Peyer's patch (tissue), 4 donors: ENCODE data around the gene C4orf50. TPM values are rescaled to one million over a fixed set of nuclear protein-coding genes. Genes with fewer than 3 reads are reported as not detected.

ENCODE experiments used
- DNase-seq, 3 donors: peaks; one replicate each; pipeline ENCODE4 v3.0.0-alpha.2; 2017 to 2019
- H3K27ac ChIP-seq, 4 donors: fragments of 200-600 bp; sonication (generic); one replicate each; pipeline ENCODE4 v1.5.1; 2016 to 2019
- H3K27me3 ChIP-seq, 2 donors: fragments of 200-600 bp; sonication (generic); one replicate each; pipeline ENCODE4 v1.5.1; 2019
- H3K36me3 ChIP-seq, 3 donors: fragments of 200-600 bp; sonication (generic); one replicate each; pipeline ENCODE4 v1.5.1; 2016 to 2019
- H3K4me1 ChIP-seq, 4 donors: fragments of 200-600 bp; sonication (generic); one replicate each; pipeline ENCODE4 v1.5.1; 2016 to 2019
- H3K4me3 ChIP-seq, 4 donors: fragments of 200-600 bp; sonication (generic); 1 replicate in 3 of 4; 2 replicates in 1 of 4; pipeline ENCODE4 v1.5.1; 2016 to 2019; ENCODE audit warnings: mild to moderate bottlenecking in 1 of 4
- H3K9me3 ChIP-seq, 4 donors: fragments of 200-600 bp; sonication (generic); one replicate each; pipeline ENCODE4 v1.5.1; 2016 to 2019; ENCODE audit warnings: mild to moderate bottlenecking in 1 of 4
- CTCF ChIP-seq, 6 experiments: fragments of 450-650 bp in 4 of 6; fragments of 200-600 bp in 2 of 6; sonication (generic) in 1 of 6; IDR thresholded peaks; one replicate each; pipeline ENCODE4 v1.5.1; 2017 to 2019; ENCODE audit warnings: antibody characterized with exemption in 6 of 6, mild to moderate bottlenecking in 3 of 6, moderate library complexity in 1 of 6
- POLR2A ChIP-seq, 2 donors: fragments of 450-650 bp; IDR thresholded peaks; one replicate each; pipeline ENCODE4 v1.5.1; 2017; ENCODE audit warnings: antibody characterized with exemption in 2 of 2, mild to moderate bottlenecking in 2 of 2, moderate library complexity in 2 of 2
- small RNA-seq, 2 donors: library from RNA; depleted of rRNA; stranded (forward); fragments of <200 nt; gene quantifications; one replicate each; pipeline ENCODE3, GENCODE V24; 2016
- total RNA-seq, 4 donors: library from RNA; depleted of rRNA; stranded (reverse); fragments of >200 nt; gene quantifications; one replicate each; pipeline ENCODE4 v1.1.0, GENCODE V29; 2016

Gene C4orf50
- total RNA-seq, 4 donors from 2014 or later: 0.19 to 0.83 (median 0.40) TPM; not detected in 1

- TF ChIP-seq POLR2A (IDR thresholded peaks at IDR 0.05): no peak
- TF ChIP-seq CTCF (IDR thresholded peaks at IDR 0.05): no peak
- H3K27ac ChIP-seq: no peak overlapping the region
- H3K9me3 ChIP-seq: no peaks in the 10 kb centered on the region
- no peak for DNase-seq
- H3K4me3 ChIP-seq: no peak overlapping the region
- H3K36me3 ChIP-seq: no peaks in the 10 kb centered on the region
- no peaks in the 10 kb centered on the region for H3K4me1 ChIP-seq
- no peaks in the 10 kb centered on the region for H3K27me3 ChIP-seq
Observed at GRCh38 chr4:5852523-5853202, 165.6 kb downstream of the C4orf50 start.

DNA sequence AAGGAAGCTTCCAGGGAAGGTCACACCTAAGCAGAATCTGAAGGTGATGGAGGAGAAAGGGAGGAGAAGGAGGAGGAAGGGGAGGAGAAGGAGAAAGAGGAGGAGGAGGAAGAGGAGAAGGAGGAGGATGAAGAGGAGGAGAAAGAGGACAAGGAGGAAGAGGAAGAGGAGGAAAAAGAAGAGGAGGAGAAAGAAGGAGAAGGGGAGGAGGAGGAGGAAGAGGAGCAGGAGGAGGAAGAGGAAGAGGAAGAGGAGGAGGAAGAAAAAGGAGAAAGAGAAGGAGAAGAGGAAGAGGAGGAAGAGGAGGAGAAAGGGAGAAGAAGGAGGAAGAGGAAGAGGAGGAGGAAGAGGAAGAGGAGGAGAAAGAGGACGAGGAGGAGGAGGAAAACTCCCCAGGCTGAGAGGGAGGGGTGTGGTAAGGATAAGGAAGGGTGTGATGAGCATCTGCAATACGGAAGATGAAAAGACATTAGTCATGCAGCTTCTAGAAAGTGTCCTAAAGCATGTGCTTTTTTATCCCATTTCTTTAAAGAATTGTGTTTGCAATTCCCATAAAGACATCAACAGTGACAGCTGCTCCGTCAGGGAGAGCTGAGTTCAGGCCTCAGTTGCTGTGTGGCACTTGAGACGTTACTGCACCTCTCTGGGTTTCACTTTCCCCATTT is 166.5 kb downstream of the C4orf50 start:
- Histone ChIP-seq H3K4me3 (no peak overlapping the region), H3K27ac (no peak overlapping the region), H3K36me3 (no peaks in the 10 kb centered on the region), H3K9me3 (no peaks in the 10 kb centered on the region), H3K4me1 (no peaks in the 10 kb centered on the region), H3K27me3 (no peaks in the 10 kb centered on the region)
- TF ChIP-seq POLR2A (IDR thresholded peaks at IDR 0.05): no peak
- TF ChIP-seq CTCF (IDR thresholded peaks at IDR 0.05): no peak
- DNase-seq: no peak

Small RNA genes within 50 kb of the gene (small RNA-seq; reads per million reads assigned to genes)
- gene MIR378D1: 0 reads per million in 2 donors

Other genes starting within 250 kb of the C4orf50 start
- 1 to 10 TPM in 3 of 4 donors, not detected in 1; 1.5 to 5.8 (median 1.6) TPM for gene CRMP1, start 125.3 kb downstream of the C4orf50 start, total RNA-seq
- gene JAKMIP1, start 182.1 kb upstream of the C4orf50 start, total RNA-seq: 1 to 10 TPM in 2 of 4 donors, not detected in 2; 1.2 to 6.6 TPM